ENCODE data around the gene BICC1. TPM values are rescaled to one million over a fixed set of nuclear protein-coding genes. Genes with fewer than 3 reads are reported as not detected.

The BICC1 gene
- total RNA-seq, 1 donor from 2014 or later, result 1.1 TPM

- H3K4me3 Mint-ChIP-seq (ENCODE audit: unreplicated experiment), result no peak overlapping the region
- H3K36me3 Mint-ChIP-seq (ENCODE audit: low read depth, unreplicated experiment), result no peaks in the 10 kb centered on the region
- peaks cover 1% of the 10 kb centered on the region for H3K27me3 Mint-ChIP-seq (ENCODE audit: unreplicated experiment)
- no peak for DNase-seq (ENCODE audit: low spot score)
- H3K4me1 Mint-ChIP-seq (ENCODE audit: unreplicated experiment), result no peaks in the 10 kb centered on the region
- no peak for TF ChIP-seq CTCF (IDR thresholded peaks at IDR 0.05; ENCODE audit: unreplicated experiment)
- no peak overlapping the region for H3K27ac Mint-ChIP-seq (ENCODE audit: unreplicated experiment)
- no peaks in the 10 kb centered on the region for H3K9me3 Mint-ChIP-seq (ENCODE audit: unreplicated experiment)
Measured at GRCh38 chr10:58844680-58845079, 332.0 kb downstream of the BICC1 start.

- Mint-ChIP-seq H3K4me3 (ENCODE audit: unreplicated experiment) (no peak overlapping the region), H3K27me3 (ENCODE audit: unreplicated experiment) (peaks cover 1% of the 10 kb centered on the region), H3K36me3 (ENCODE audit: low read depth, unreplicated experiment) (no peaks in the 10 kb centered on the region)
Measured at GRCh38 chr10:58846856-58847255, 334.2 kb downstream of the BICC1 start.

GRCh38 chr10:58851606-58852005 lies 338.9 kb downstream of the BICC1 start:
- no peak for TF ChIP-seq CTCF (IDR thresholded peaks at IDR 0.05; ENCODE audit: unreplicated experiment)
- Mint-ChIP-seq H3K4me1 (ENCODE audit: unreplicated experiment) (no peaks in the 10 kb centered on the region), H3K4me3 (ENCODE audit: unreplicated experiment) (no peak overlapping the region), H3K27me3 (ENCODE audit: unreplicated experiment) (no peaks in the 10 kb centered on the region), H3K9me3 (ENCODE audit: unreplicated experiment) (no peaks in the 10 kb centered on the region), H3K36me3 (ENCODE audit: low read depth, unreplicated experiment) (no peaks in the 10 kb centered on the region), H3K27ac (ENCODE audit: unreplicated experiment) (no peak overlapping the region)
- DNase-seq (ENCODE audit: low spot score), result no peak

More at GRCh38 chr10:58846856-58847255, 334.2 kb downstream of the BICC1 start:
- no peak overlapping the region for H3K27ac Mint-ChIP-seq (ENCODE audit: unreplicated experiment)
- no peaks in the 10 kb centered on the region for H3K4me1 Mint-ChIP-seq (ENCODE audit: unreplicated experiment)
- H3K9me3 Mint-ChIP-seq (ENCODE audit: unreplicated experiment), result no peaks in the 10 kb centered on the region
- DNase-seq (ENCODE audit: low spot score), result no peak
- no peak for TF ChIP-seq CTCF (IDR thresholded peaks at IDR 0.05; ENCODE audit: unreplicated experiment)

- Mint-ChIP-seq H3K4me3 (ENCODE audit: unreplicated experiment) (no peak overlapping the region), H3K27ac (ENCODE audit: unreplicated experiment) (no peak overlapping the region), H3K27me3 (ENCODE audit: unreplicated experiment) (no peaks in the 10 kb centered on the region), H3K4me1 (ENCODE audit: unreplicated experiment) (no peaks in the 10 kb centered on the region), H3K9me3 (ENCODE audit: unreplicated experiment) (no peaks in the 10 kb centered on the region), H3K36me3 (ENCODE audit: low read depth, unreplicated experiment) (no peaks in the 10 kb centered on the region)
- DNase-seq (ENCODE audit: low spot score), result no peak
- no peak for TF ChIP-seq CTCF (IDR thresholded peaks at IDR 0.05; ENCODE audit: unreplicated experiment)
Measured at GRCh38 chr10:58853668-58854067, 341.0 kb downstream of the BICC1 start.

- Mint-ChIP-seq H3K4me3 (ENCODE audit: unreplicated experiment) (no peak overlapping the region), H3K27me3 (ENCODE audit: unreplicated experiment) (peaks cover 2% of the 10 kb centered on the region), H3K9me3 (ENCODE audit: unreplicated experiment) (no peaks in the 10 kb centered on the region), H3K4me1 (ENCODE audit: unreplicated experiment) (no peaks in the 10 kb centered on the region), H3K27ac (ENCODE audit: unreplicated experiment) (no peak overlapping the region), H3K36me3 (ENCODE audit: low read depth, unreplicated experiment) (no peaks in the 10 kb centered on the region)
- TF ChIP-seq CTCF (IDR thresholded peaks at IDR 0.05; ENCODE audit: unreplicated experiment), result no peak
- no peak for DNase-seq (ENCODE audit: low spot score)
Measured at GRCh38 chr10:58854811-58855210, 342.1 kb downstream of the BICC1 start.
